Measurements from ENCODE around the gene HSP90B1.

The HSP90B1 gene

GRCh38 chr12:103924761-103925641 is 5.2 kb upstream of the HSP90B1 start:
- in situ Hi-C loops (cut with HindIII; ENCODE audit: low sequenced_read_pairs), result no loop called here
- no peak overlapping the region for H3K4me3 ChIP-seq (ENCODE audit: low read depth, low read length)
- TF ChIP-seq, protein P1, sequence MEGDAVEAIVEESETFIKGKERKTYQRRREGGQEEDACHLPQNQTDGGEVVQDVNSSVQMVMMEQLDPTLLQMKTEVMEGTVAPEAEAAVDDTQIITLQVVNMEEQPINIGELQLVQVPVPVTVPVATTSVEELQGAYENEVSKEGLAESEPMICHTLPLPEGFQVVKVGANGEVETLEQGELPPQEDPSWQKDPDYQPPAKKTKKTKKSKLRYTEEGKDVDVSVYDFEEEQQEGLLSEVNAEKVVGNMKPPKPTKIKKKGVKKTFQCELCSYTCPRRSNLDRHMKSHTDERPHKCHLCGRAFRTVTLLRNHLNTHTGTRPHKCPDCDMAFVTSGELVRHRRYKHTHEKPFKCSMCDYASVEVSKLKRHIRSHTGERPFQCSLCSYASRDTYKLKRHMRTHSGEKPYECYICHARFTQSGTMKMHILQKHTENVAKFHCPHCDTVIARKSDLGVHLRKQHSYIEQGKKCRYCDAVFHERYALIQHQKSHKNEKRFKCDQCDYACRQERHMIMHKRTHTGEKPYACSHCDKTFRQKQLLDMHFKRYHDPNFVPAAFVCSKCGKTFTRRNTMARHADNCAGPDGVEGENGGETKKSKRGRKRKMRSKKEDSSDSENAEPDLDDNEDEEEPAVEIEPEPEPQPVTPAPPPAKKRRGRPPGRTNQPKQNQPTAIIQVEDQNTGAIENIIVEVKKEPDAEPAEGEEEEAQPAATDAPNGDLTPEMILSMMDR (IDR thresholded peaks at IDR 0.05; ENCODE audit: low read depth, low read length, missing control alignments), result no peak
- peak; percentile 77 for DNase-seq (ENCODE audit: low read depth)

GRCh38 chr12:103928682-103929045 is 1.5 kb upstream of the HSP90B1 start:
- peak overlapping the region; percentile 81 for H3K4me3 ChIP-seq (ENCODE audit: low read depth, low read length)
- no peak for DNase-seq (ENCODE audit: low read depth)
- in situ Hi-C loops (cut with HindIII; ENCODE audit: low sequenced_read_pairs), result no loop called here
- TF ChIP-seq, protein P1 (IDR thresholded peaks at IDR 0.05; ENCODE audit: low read depth, low read length, missing control alignments), result no peak

DNA sequence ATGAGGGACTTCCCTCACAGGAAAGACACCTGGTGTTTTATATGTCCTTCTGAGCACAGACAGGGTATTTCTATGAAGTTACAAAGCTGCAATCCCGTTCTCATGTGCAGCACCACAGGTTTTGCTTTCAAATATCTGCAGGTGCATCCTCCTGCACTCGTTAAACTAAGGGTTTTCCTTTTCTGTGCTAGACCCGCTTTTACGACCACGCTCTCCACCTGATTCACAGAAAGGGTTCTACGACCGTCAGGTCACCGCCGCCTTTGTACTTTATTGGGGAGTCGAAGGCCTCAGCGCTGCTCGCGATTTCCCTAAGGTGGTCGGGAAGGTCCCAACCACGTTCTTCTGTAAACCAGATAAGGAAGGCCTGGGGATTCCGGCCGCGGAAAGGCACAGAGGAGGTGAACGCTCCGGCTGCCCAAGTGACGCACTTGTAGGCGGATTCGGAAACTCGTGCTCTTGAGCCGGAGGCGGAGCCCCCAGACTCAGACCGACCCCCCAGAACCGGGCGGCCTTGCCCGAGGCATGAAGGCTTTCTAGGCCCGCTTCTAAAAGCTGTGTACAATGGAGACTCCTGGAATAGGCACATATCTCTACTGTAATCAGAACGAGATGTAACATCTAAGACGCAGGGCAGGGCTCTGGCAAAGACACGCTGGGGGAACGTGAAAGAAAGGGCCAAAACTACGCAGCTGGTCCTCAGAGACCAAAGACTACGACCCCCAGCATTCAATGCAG is 995 bp upstream of the HSP90B1 start:
- TF ChIP-seq, protein P1 (IDR thresholded peaks at IDR 0.05; ENCODE audit: low read depth, low read length, missing control alignments), result no peak
- peak overlapping the region; percentile 81 for H3K4me3 ChIP-seq (ENCODE audit: low read depth, low read length)
- peak; percentile 81 for DNase-seq (ENCODE audit: low read depth)
- in situ Hi-C loops (cut with HindIII; ENCODE audit: low sequenced_read_pairs), result no loop called here

- in situ Hi-C loops (cut with HindIII; ENCODE audit: low sequenced_read_pairs), result no loop called here
- no peak for DNase-seq (ENCODE audit: low read depth)
- H3K4me3 ChIP-seq (ENCODE audit: low read depth, low read length), result peak overlapping the region; percentile 81
- TF ChIP-seq, protein P1 (IDR thresholded peaks at IDR 0.05; ENCODE audit: low read depth, low read length, missing control alignments), result no peak
Observed at GRCh38 chr12:103929784-103930033, 501 bp upstream of the HSP90B1 start.

DNA sequence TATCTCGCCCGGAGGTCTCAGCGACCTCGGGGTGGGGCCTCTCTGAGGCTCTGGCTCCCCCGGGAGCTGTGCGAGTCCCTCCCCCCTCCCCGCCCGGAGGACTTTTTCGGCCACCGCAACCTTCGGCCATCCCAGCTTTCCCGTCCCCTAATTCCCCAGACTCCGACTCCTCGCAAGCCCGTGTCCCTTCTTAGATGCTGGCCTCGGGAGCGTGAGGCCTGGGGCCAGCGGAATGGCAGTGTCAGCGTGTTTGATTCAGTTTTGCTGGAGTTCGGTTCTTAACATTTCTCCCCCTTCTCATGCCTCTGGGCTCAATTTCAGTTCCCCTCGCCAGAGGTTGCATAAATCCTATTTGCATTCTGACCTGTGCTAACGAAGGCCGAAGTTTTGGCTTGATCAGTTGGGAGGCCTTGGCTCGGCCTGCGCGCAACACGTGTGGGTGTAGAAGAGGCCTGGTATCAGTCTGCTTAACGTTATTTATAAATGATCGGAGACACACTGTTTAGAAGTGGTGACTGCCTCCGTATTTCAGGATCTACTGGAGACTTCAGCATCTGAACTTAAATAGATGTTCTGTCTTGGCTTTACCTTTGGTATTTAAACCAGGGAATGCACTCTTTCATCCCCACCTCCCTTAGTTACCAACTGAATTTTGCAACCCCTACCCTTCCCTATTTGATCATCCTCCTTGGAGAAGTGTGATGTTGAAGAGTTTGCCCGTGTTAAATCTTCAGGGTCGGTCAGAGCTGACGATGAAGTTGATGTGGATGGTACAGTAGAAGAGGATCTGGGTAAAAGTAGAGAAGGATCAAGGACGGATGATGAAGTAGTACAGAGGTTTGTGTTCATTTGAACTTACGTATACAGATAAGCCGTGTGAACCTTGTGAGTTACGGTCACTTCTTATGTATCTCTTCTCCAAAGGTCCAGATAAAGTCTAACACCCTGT is 851 bp downstream of the HSP90B1 start:
- in situ Hi-C loops (cut with HindIII; ENCODE audit: low sequenced_read_pairs), result no loop called here
- DNase-seq (ENCODE audit: low read depth), result peak; percentile 9

More for the DNA sequence above, 851 bp downstream of the HSP90B1 start:
- TF ChIP-seq, protein P1 (IDR thresholded peaks at IDR 0.05; ENCODE audit: low read depth, low read length, missing control alignments), result no peak
- peak overlapping the region; percentile 81 for H3K4me3 ChIP-seq (ENCODE audit: low read depth, low read length)

All from astrocyte of the cerebellum (primary cell).